SW480 (cell line): Measurements from ENCODE around the gene SLC35F3.

Experiments
- DNase-seq: peaks from one replicate; pipeline ENCODE4 v3.0.0-alpha.2; 2016; ENCODE audit warnings: low spot score

SLC35F3 gene

GRCh38 chr1:233972951-233973635, 68.6 kb downstream of the SLC35F3 start:
- peak; percentile 43 for DNase-seq

DNA sequence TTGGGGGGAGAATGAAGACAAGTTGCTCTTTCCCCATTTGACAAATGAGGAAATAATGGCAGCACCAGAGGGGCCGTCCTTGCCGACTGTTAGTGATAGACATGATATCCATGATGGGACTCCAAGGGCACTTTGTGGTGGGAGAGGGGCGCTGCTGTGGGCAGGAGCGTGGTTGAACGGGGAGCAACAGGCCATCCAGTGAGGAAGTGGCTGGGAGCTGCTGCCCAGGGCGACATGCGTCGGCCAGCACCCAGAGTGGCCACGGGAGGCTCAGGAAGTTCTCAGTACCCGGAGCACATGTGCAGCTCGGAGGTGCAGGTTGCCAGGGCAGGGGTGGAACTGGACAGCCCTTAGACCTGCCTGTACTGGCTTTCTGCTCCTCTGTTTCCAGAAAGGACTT, 71.0 kb downstream of the SLC35F3 start:
- DNase-seq: no peak

- DNase-seq: no peak
Observed at GRCh38 chr1:233981042-233981675, 76.7 kb downstream of the SLC35F3 start.

DNA sequence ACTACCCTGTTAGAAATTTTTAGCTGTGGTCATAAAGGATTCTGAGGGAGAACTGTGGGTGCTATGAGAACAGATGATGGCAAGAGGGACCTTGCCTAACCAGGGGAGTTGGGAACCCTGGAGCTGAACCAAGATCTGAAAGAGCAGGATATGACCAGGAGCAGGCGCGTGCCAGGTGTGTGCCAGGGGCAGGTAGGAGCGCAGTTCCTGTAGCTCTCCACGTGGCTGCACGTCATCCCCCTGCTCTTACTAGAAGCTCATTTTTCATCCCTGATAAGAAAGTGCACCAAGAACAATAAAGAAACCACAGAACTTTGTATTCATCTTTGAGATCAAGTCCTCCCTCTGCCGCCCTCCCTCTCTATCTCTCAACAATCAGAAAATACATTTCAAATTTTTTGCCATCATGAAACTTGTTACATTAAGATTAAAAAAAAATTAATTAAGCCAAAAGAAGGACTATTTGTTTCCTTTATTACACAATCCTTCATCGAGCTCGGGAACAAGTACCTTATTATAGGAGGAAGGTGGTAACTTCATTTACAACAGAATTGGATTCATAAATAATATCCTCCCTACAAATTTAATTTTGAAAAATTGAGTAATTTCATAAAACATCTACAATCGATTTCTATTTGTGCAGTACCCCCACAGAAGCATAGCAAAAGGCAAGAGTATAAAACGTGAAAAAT, 78.5 kb downstream of the SLC35F3 start:
- DNase-seq: no peak

DNA sequence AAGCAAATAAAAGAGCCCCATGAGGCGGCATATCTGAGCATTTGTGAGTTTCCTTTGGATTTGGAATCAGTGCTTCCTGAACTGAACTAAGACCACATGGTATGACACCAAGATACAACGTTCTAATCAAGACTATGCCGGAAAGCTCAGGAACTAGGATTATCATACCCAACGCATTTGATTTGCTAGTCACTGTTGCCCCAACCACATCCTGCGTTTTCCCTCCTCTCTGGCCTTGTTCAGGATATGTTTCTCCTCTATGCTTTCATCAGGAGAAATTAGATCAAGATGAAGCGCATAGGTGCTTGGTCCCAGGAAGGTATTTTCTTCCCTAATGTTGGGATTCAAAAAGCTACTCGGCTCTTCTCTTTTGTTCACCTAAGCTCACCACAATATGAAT, 79.3 kb downstream of the SLC35F3 start:
- DNase-seq: no peak

- DNase-seq: no peak
Observed at GRCh38 chr1:233988963-233989696, 84.7 kb downstream of the SLC35F3 start.

DNA sequence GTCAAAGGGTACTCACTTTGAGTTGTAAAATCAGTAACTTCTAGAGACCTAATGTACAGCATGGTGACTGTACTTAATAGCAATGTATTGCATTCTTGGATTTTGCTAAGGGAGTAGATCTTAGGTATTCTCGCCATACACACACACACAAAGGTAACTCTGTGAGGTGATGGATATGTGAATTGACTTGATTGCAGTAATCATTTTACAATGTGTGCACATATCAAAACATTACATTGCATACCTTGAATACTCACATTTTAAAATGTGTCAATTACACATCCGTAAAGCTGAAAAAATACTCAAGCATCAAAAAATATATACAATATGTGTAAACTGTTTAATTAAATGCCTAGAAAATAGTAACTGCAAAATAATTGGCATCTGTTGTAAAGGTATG, 86.0 kb downstream of the SLC35F3 start:
- DNase-seq: no peak

- peak; percentile 79 for DNase-seq
Observed at GRCh38 chr1:233993651-233994050, 89.2 kb downstream of the SLC35F3 start.

DNA sequence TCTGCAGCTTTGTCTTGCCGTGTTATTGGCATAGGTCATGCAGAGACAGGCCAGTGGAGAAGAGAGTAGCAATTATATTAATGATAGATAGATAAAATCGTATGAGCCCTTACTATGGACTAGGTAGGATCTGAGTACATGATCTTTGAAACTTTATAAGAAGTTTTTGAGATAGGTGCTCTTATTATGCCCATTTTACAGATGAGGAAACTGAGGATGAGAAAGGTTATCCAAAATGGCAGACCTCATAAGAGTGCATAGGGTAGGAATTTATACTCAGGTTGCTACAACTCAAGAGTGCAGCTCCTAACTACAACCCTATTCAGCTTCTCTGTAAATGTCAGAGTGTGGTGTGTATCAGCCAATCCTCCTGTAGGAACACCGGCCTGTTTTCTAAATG, 89.6 kb downstream of the SLC35F3 start:
- DNase-seq: no peak

DNA sequence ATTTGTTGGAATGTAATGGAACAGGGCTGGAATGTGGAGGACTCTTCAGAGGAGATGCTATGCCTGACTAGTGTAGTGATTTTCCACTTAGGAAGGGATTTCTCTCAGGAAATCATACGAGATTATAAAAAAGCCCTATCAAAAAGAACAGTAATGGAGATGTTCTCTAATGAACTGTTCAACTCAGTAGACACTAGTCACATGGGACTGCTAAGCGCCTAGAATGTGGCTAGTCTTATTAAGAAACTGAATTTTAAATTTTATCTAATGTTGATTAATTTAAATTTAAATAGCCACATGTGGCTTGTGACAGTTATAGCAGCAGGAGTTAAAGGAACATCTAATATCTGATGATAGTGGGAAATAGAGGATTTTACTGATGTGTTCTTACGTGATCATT, 94.0 kb downstream of the SLC35F3 start:
- DNase-seq: no peak

- no peak for DNase-seq
Observed at GRCh38 chr1:233998891-233999290, 94.4 kb downstream of the SLC35F3 start.

DNA sequence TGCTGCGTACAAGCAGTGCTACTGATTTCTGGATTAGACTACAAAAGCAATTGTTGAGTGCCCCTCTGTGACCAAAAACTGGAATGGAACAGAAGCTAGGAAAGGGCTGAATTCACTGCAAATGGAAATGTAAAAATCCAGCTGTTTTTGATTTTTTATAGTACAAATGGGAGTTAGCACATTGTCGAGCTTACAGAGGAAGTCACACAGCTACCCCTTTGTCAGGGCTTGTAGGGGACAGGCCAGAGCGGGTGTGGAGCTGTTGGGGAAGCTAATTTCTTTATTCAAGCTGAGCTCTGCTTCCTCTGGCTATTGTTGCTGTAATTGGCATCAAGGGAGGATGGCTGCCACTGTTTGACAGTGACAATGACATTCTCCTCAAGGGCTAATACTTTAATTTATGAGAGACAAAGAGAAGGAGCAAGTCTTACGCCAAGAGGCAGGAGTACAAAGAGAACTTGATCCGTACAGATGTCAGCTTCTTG, 96.1 kb downstream of the SLC35F3 start:
- DNase-seq: no peak

- DNase-seq: no peak
Observed at GRCh38 chr1:234001817-234002216, 97.3 kb downstream of the SLC35F3 start.

GRCh38 chr1:234004591-234004990, 100.1 kb downstream of the SLC35F3 start:
- no peak for DNase-seq

GRCh38 chr1:234007684-234008083, 103.2 kb downstream of the SLC35F3 start:
- DNase-seq: no peak

DNA sequence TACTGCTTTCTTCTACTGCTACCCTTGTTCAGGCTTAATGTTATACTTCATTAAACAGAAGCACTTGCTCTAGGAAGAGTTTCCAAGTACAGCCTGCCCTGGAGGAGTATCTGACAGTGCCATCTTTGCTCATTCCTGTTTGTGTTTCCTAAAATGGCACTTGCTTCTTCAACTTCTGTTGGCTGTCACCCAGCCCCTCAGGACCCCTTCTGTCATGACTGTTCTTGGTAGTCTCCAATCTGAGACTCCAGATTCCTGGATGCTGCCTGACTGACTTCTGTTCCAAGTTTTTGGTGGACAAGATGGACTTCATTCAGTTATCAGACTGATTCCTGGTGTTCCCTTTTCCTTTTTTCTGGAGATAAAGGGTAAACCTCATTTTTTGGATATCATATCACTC, 104.1 kb downstream of the SLC35F3 start:
- DNase-seq: no peak

GRCh38 chr1:234009668-234010067, 105.2 kb downstream of the SLC35F3 start:
- no peak for DNase-seq

- DNase-seq: no peak
Observed at GRCh38 chr1:234014208-234014607, 109.7 kb downstream of the SLC35F3 start.

DNA sequence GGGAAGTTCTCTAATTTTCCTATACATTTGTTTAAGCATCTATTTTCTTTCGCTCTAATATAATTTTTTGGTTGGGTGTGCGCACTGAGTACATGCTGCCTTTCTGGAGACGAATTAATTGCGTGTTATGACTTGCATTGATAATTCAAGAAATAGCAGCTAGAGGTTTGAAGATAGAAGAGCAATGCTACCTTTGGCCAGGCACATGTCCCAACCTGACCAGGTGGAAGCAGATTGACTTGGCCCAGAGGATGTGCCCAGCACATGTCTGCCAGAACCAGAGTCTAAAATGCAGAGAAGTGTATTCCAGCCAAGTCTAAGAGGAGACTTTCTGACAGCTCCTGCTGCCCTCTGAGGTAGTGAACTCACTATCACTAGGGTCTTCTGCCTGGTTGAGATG, 114.3 kb downstream of the SLC35F3 start:
- no peak for DNase-seq

- DNase-seq: no peak
Observed at GRCh38 chr1:234019387-234019786, 114.9 kb downstream of the SLC35F3 start.

DNA sequence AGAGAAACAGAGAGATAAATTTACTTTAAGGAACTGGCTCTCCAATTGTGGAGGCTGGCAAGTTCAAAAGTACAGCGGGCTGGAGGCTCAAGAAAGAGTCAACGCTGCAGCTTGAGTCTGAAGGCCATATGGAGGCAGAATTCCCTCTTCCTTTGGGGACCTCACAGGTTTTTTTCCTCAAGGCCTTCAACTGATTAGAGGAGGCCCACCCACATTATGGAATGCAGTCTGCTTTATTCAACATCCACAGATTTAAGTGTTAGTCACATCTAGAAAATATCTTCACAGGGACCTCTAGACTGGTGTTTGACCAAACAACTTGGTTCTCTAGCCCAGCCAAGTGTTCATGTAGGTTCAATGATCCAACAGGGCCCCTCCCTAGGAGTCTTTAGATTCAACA, 117.8 kb downstream of the SLC35F3 start:
- DNase-seq: no peak

DNA sequence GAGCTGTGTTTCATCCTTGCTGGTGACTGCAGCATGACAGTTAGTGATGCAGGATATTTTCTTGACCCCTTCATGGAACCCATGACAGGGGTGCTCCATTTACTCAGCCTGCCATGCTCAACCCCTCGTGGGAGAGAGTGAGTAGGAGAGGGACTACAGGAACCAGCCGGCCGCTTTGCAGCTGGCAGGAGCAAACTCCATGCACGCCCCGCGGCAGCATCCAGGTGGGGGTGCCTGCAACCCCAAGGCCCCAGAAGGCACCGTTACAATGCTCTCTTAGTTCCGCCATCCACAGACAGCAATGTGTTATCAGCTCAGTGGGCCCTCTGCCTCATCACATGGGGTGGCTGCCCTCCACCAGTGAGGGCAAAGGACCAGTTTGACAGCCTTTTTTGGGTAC, 135.1 kb downstream of the SLC35F3 start:
- DNase-seq: no peak
